ENCODE results near the gene SP140L. TPM values are rescaled to one million over a fixed set of nuclear protein-coding genes. Genes with fewer than 3 reads are reported as not detected.

SP140L gene
- total RNA-seq, 1 donor from 2014 or later, result 112 TPM

DNA sequence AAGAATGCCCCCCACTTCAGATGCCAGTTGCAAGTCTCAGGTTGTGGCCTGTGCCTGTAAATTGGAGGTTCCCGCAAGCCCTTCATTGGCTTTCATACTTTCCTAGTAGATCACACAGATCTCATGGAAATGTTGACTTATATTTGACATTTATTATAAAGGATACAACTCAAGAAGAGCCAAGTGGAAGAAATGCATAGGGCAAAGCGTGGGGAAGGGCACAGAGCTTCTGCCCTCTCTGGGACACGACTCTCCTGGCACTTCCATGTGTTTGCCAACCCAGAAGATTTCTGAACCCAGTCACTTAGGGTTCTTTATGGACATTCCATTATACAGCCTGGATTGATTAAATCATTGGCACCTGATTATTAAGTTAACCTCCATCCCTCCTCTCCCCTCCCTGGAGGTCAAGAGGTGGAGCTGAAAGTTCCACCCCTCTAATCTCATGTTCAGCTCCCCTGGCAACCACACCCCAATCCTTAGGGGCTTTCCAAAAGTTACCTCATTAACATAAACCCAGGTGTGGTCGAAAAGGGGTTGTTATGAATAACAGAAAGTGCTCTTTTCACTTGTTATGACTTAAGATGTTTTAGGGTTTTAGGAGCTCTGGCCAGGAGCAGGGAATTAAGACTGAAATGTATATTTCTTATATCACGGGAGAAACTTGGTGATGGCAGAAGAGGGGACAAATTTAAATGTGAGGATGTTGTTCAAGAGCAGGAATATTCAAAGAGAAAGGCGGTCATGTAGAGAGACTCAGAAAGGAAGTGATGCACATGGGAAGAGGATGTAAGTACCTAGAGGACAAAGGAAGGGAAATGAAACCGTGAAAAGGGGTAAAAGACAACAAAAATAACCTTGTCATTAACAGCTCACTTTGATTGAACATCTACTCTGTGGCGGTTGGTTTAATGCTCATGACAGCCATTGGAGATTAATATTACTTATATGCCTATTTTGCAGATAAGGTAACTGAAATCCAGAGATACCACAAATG lies 120.8 kb downstream of the SP140L start:
- no peak for DNase-seq
- peak; percentile 81 for ATAC-seq (ENCODE audit: low read depth)
- TF ChIP-seq, protein P1, sequence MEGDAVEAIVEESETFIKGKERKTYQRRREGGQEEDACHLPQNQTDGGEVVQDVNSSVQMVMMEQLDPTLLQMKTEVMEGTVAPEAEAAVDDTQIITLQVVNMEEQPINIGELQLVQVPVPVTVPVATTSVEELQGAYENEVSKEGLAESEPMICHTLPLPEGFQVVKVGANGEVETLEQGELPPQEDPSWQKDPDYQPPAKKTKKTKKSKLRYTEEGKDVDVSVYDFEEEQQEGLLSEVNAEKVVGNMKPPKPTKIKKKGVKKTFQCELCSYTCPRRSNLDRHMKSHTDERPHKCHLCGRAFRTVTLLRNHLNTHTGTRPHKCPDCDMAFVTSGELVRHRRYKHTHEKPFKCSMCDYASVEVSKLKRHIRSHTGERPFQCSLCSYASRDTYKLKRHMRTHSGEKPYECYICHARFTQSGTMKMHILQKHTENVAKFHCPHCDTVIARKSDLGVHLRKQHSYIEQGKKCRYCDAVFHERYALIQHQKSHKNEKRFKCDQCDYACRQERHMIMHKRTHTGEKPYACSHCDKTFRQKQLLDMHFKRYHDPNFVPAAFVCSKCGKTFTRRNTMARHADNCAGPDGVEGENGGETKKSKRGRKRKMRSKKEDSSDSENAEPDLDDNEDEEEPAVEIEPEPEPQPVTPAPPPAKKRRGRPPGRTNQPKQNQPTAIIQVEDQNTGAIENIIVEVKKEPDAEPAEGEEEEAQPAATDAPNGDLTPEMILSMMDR (IDR thresholded peaks at IDR 0.05), result no peak
- Mint-ChIP-seq H3K27me3 (no peaks in the 10 kb centered on the region), H3K9me3 (no peaks in the 10 kb centered on the region), H3K4me3 (peak overlapping the region; percentile 83), H3K4me1 (peaks cover 93% of the 10 kb centered on the region), H3K27ac (peak overlapping the region; percentile 99), H3K36me3 (ENCODE audit: low read depth) (peaks cover 97% of the 10 kb centered on the region)
- ChIA-PET CTCF (interaction anchor here (1.0 to 3.6 kb wide), 4 partner anchors 10 to 245 kb away, joined by 3 to 12 read pairs (median 6); no protein-coding TSS in a partner anchor), POLR2A (interaction anchor here (0.8 to 3.9 kb wide), 28 partner anchors 8 to 245 kb away, joined by 3 to 47 read pairs (median 5); partner anchors contain the start of genes SP100, SP110, SP140 and SP140L)
- intact Hi-C loops (cut with micrococcal nuclease), result loop anchor here (1.0 to 5.0 kb wide), 8 partner anchors 8 to 245 kb away; partner anchors contain the start of genes SP100 and SP140

DNA sequence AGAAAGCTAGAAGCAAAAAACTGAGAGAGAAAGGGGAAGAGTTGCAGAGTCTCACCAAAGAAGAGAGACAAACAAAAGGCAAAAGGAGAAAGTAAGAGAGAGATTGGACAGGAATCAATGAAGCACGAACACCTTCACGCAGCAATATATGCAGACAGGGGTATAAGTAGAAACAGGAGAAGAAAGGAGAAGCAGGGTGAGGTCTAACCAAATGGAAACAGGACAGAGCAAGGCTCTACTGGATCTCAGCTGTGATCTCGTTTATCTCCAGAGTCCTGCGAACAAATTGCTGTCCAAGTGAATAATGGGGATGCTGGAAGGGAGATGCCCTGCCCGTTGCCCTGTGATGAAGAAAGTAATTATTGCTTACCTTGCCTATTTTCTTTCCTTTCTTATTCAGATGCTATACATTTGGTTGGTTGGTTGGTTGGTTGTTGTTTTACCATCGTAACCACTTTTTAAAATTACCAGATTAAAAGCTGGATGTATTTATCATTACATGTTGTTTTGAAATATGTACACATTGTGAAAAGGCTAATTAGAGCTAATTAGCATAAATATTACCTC lies 123.0 kb downstream of the SP140L start:
- no peaks in the 10 kb centered on the region for H3K27me3 Mint-ChIP-seq
- DNase-seq (no peak), ATAC-seq (ENCODE audit: low read depth) (no peak)
- peaks cover 94% of the 10 kb centered on the region for H3K4me1 Mint-ChIP-seq
- intact Hi-C loops (cut with micrococcal nuclease), result loop anchor here (2.0 to 5.0 kb wide), 2 partner anchors 223 to 247 kb away; partner anchors contain the start of gene SP140
- peak overlapping the region; percentile 99 for H3K27ac Mint-ChIP-seq
- CTCF ChIA-PET, result interaction anchor here (0.5 to 3.6 kb wide), 2 partner anchors 21 to 666 kb away, joined by 4 to 12 read pairs; no protein-coding TSS in a partner anchor
- H3K36me3 Mint-ChIP-seq (ENCODE audit: low read depth), result peaks cover 98% of the 10 kb centered on the region
- POLR2A ChIA-PET, result interaction anchor here (0.6 to 1.0 kb wide), 3 partner anchors 23 to 124 kb away, joined by 3 to 8 read pairs (median 3); no protein-coding TSS in a partner anchor
- H3K9me3 Mint-ChIP-seq, result peaks cover 14% of the 10 kb centered on the region
- TF ChIP-seq, protein P1 (IDR thresholded peaks at IDR 0.05), result no peak
- peak overlapping the region; percentile 25 for H3K4me3 Mint-ChIP-seq

- intact Hi-C loops (cut with micrococcal nuclease), result no loop called here
- ChIA-PET POLR2A (no interaction called here), CTCF (no interaction called here)
- TF ChIP-seq, protein P1 (IDR thresholded peaks at IDR 0.05), result no peak
- H3K27me3 Mint-ChIP-seq, result no peaks in the 10 kb centered on the region
- H3K9me3 Mint-ChIP-seq, result peaks cover 23% of the 10 kb centered on the region
- H3K4me3 Mint-ChIP-seq, result no peak overlapping the region
- ATAC-seq (ENCODE audit: low read depth) (no peak), DNase-seq (no peak)
- peaks cover 93% of the 10 kb centered on the region for H3K4me1 Mint-ChIP-seq
- peaks cover 99% of the 10 kb centered on the region for H3K36me3 Mint-ChIP-seq (ENCODE audit: low read depth)
- H3K27ac Mint-ChIP-seq, result peak overlapping the region; percentile 87
These were observed 126.0 kb downstream of the SP140L start for GRCh38 chr2:230453006-230453405.

Other genes with a start within 250 kb of the SP140L start
- 139 and 147 TPM in 2 replicates for gene SP110, start 107.2 kb upstream of the SP140L start, total RNA-seq
- gene SP140, start 101.5 kb upstream of the SP140L start, total RNA-seq, result 295 and 330 TPM in 2 replicates
- gene SP100, start 89.0 kb downstream of the SP140L start, total RNA-seq, result 369 and 433 TPM in 2 replicates